ENCODE results near the gene PREX1.

DNA sequence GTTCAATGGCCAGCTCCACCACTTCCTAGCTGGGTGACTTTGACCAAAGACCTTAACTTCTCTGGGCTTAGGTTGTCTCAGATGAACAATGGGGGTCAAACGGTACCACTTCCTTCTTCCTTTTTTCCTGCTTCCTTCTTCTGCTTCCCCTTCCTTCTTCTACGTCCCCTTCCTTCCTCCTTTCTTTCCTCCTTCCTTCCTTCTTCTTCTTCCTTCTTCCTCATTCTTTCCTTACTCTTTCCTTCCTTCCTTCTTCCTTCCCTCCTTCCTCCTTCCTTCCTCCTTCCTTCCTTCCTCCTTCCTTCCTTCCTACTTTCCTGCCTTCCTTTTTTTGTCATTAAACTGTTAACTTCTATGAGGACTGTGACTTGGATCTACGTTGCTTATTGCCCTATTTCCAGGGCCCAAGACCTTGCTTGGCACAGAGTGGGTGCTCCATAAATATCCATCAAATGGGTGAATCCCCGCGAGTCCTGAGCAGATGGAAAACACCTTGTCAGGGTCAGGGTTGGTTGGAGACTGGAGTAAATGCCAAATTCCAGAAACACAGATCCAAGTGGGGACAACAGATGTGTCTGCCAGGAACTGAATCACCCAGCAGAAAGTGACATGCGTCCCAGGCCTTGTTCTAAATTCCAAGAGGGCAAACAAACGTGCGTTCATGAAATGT, 243.3 kb downstream of the PREX1 start:
- TF ChIP-seq, protein P1, sequence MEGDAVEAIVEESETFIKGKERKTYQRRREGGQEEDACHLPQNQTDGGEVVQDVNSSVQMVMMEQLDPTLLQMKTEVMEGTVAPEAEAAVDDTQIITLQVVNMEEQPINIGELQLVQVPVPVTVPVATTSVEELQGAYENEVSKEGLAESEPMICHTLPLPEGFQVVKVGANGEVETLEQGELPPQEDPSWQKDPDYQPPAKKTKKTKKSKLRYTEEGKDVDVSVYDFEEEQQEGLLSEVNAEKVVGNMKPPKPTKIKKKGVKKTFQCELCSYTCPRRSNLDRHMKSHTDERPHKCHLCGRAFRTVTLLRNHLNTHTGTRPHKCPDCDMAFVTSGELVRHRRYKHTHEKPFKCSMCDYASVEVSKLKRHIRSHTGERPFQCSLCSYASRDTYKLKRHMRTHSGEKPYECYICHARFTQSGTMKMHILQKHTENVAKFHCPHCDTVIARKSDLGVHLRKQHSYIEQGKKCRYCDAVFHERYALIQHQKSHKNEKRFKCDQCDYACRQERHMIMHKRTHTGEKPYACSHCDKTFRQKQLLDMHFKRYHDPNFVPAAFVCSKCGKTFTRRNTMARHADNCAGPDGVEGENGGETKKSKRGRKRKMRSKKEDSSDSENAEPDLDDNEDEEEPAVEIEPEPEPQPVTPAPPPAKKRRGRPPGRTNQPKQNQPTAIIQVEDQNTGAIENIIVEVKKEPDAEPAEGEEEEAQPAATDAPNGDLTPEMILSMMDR (IDR thresholded peaks at IDR 0.05): no peak
- TF ChIP-seq POLR2A (IDR thresholded peaks at IDR 0.05): no peak
